Epithelial cell of esophagus (primary cell): Measurements from ENCODE around the gene SLCO1A2.

ENCODE experiments used
- DNase-seq: peaks from one replicate; pipeline ENCODE4 v3.0.0; 2010; ENCODE audit warnings: low read depth
- H3K4me3 ChIP-seq: 2 replicates; pipeline ENCODE4 v1.5.1; 2011; ENCODE audit warnings: mild to moderate bottlenecking, low read length, control low read depth
- CTCF ChIP-seq: IDR thresholded peaks from 2 replicates; pipeline ENCODE4 v1.5.1; 2011; ENCODE audit warnings: low read depth, mild to moderate bottlenecking, low read length, control low read depth, inconsistent platforms; ENCODE audit not compliant: insufficient read depth; ENCODE audit errors: missing control alignments

Gene SLCO1A2

DNA sequence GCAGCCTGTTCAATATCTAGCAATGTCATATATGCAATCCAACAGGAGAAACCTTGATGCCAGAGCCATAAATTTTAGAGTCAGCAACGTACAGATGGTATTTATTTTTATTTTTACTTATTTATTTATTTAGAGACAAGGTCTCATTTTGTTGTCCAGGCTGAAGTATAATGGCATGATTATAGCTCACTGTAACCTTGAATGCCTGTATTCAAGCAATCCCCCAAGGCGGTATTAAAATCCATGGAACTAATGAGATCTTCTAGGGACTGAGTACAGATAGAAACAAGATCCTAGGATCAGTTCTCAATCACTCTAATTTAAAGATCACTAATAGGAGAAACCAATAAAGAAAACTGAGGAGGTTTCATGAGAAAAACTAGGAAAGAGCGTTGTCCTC, 114.5 kb downstream of the SLCO1A2 start:
- H3K4me3 ChIP-seq = no peak overlapping the region
- TF ChIP-seq CTCF = no peak
- DNase-seq = no peak

DNA sequence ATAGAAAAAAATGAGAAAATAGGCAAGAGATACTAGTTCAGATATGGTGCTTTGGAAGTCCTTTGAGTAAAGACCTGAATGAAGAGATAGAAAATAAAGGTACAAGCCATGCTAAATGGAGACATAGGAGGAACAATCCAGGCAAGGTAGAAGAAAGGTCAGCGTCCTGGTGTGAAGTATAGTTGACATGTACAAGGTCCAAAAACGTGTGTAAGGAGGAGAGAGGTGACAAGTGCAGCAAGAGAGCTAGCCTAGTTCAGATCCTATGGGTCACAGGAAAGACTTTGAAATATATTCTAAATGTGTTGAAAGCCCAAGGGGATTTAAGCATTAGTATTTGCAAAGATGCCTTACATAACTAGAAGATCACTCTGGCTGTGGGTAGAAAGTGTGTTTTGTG, 115.5 kb downstream of the SLCO1A2 start:
- DNase-seq = no peak
- no peak overlapping the region for H3K4me3 ChIP-seq
- TF ChIP-seq CTCF = no peak
